GM18858 (cell line): ENCODE measurements around the gene SCGB3A1.

Experiments used
- ATAC-seq: cut with Tn5 transposase; IDR thresholded peaks from one replicate; pipeline ENCODE4 v1.9.1; 2021; ENCODE audit not compliant: unreplicated experiment

The SCGB3A1 gene

GRCh38 chr5:180591311-180591887 is at the start of gene SCGB3A1:
Gene SCGB3A1 (minus strand): TSS chr5:180591499. CDS start chr5:180591462, 37 bp downstream.
- ATAC-seq: no peak

GRCh38 chr5:180640611-180640860 is 49.2 kb upstream of the SCGB3A1 start:
- ATAC-seq: no peak

- ATAC-seq: no peak
These were observed 48.7 kb upstream of the SCGB3A1 start for GRCh38 chr5:180639741-180640610.

- ATAC-seq: no peak
These were observed 48.0 kb upstream of the SCGB3A1 start for GRCh38 chr5:180639287-180639686.

GRCh38 chr5:180637962-180638680 is 46.8 kb upstream of the SCGB3A1 start:
- no peak for ATAC-seq

- ATAC-seq: no peak
These were observed 45.2 kb upstream of the SCGB3A1 start for GRCh38 chr5:180636403-180637075.

GRCh38 chr5:180636016-180636402 is 44.7 kb upstream of the SCGB3A1 start:
- no peak for ATAC-seq

- no peak for ATAC-seq
These were observed 42.2 kb upstream of the SCGB3A1 start for GRCh38 chr5:180633283-180634177.

- ATAC-seq: no peak
These were observed 41.5 kb upstream of the SCGB3A1 start for GRCh38 chr5:180632768-180633167.

- no peak for ATAC-seq
These were observed 40.5 kb upstream of the SCGB3A1 start for GRCh38 chr5:180631549-180632383.

GRCh38 chr5:180630426-180630825 is 39.1 kb upstream of the SCGB3A1 start:
- ATAC-seq: no peak

GRCh38 chr5:180629831-180630382 is 38.6 kb upstream of the SCGB3A1 start:
- ATAC-seq: no peak

GRCh38 chr5:180628827-180629750 is 37.8 kb upstream of the SCGB3A1 start:
- ATAC-seq: no peak

- ATAC-seq: no peak
These were observed 36.9 kb upstream of the SCGB3A1 start for GRCh38 chr5:180628211-180628610.

- ATAC-seq: no peak
These were observed 36.3 kb upstream of the SCGB3A1 start for GRCh38 chr5:180627386-180628120.

- no peak for ATAC-seq
These were observed 35.5 kb upstream of the SCGB3A1 start for GRCh38 chr5:180626661-180627385.
